Globus pallidus (tissue), 1 donor: ENCODE results near the gene SLC25A13.
A peak's percentile ranks its signal among the peaks of the same experiment; 100 is the strongest.
"Not testable (repeated sequence)": the region's sequence is repeated elsewhere in the genome, so short reads cannot be mapped to it uniquely, and the experiment has no call there.

Experiments used
- DNase-seq: peaks from one replicate; pipeline ENCODE4 v3.0.0-alpha.2; 2015; ENCODE audit warnings: low spot score

Gene SLC25A13

DNA sequence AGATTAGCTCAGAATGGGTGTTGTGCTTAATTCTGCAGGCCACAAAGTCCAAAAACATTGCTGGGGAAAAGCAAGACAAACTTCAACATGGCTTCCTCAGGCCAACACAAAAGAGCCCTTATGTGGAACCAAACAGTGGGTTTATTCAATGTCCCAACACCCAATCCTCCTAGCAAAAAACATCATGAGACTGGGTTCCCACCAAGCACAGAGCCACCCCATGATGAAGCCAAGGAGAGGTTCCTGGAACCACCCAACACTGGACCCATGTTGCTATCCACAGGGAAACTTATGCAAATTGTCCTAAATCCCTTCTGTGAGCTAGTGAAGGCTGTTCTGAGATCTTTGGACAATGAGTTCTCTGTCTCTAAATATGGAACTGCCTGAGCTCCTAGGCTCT lies 24.0 kb downstream of the SLC25A13 start:
- peak; percentile 98 for DNase-seq

DNA sequence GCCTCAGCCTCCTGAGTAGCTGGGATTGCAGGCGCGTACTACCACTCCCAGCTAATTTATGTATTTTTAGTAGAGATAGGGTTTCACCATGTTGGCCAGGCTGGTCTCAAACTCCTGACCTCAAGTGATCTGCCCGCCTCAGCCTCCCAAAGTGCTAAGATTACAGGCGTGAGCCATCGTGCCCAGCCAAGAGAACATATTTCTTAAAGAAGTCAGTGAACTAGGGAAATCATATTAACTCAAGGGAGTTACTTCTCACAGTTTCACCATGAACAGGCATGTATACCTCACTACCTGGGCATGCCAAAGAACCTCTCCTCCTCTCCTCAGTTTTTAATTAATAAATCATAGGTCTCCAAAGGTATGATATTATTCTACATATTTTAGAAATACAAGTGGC lies 24.5 kb downstream of the SLC25A13 start:
- DNase-seq: not testable (repeated sequence)

- not testable (repeated sequence) for DNase-seq
Measured at GRCh38 chr7:96293911-96294310, 28.0 kb downstream of the SLC25A13 start.

DNA sequence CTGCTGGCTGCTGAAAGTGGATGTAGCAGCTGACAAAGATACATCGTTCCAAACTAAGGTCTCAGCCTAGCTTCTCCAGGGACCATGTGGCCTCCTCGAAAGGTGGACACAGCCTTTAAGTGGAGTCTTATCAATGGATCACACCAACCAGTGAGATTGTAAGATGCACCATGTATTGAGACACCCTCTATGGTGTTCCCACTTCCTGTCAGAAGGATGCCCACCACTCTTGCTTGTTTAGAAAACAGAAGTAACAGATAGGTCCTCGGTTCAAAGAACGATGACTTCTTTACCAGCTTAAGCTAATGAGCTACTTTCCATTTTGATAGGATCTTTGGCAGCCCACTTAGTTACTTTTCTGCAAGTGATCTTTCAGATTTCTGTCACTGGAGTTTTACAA lies 34.3 kb downstream of the SLC25A13 start:
- DNase-seq: no peak

GRCh38 chr7:96287132-96287531 lies 34.8 kb downstream of the SLC25A13 start:
- no peak for DNase-seq

GRCh38 chr7:96285579-96285978 lies 36.3 kb downstream of the SLC25A13 start:
- DNase-seq: no peak

DNA sequence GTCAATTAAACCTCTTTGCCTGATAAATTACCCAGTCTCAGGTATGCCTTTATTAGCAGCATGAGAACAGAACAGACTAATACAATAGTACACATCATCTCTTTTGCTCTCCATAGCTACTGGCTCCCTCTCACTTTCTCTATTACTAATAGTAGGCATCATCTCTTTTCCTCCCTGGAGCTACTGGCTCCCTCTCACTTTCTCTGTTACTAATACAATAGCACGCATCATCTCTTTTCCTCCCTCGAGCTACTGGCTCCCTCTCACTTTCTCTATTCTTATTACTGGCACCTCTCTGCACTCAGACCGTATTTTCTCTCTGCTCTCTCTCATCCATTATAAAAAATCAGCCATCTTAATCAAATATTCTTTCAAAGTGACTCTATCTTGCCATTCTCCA lies 37.1 kb downstream of the SLC25A13 start:
- DNase-seq: no peak

DNA sequence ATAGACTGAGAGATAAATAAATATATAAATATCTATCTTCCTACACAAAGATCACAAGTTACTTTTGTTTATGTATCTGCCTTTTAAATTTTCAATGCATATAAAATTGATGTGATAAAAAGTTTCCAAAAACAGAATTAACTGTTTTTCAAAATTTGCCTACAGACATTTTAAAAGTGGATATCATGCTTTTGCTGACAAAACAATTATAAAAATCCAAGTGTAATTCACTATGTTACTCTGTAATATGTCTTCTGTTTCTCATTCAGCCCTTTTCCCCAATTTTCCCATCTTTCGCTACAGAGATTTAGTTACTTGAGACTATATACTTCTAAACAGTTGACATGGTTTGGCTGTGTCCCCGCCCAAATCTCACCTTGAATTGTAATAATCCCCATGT lies 37.7 kb downstream of the SLC25A13 start:
- no peak for DNase-seq

DNA sequence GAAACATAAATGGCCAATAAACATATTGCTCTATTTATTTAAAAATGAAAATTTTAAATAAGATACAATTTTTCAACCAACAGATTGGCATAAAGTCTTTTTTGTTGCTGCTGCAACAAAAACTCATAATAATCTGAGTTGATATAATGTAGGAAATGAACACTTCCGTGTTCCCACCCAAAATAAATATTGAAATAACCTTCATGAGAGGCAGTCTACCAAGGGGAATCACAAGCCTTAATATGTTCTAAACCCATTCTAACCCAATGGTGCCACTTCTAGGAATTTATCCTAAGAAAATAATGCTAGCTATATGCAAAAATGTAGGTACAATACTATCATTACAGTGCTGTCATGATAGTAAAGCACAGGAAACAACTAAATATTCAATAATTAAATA lies 39.1 kb downstream of the SLC25A13 start:
- DNase-seq: no peak

- DNase-seq: no peak
Measured at GRCh38 chr7:96277921-96278320, 44.0 kb downstream of the SLC25A13 start.

GRCh38 chr7:96276019-96276418 lies 45.9 kb downstream of the SLC25A13 start:
- no peak for DNase-seq

- no peak for DNase-seq
Measured at GRCh38 chr7:96273716-96274115, 48.2 kb downstream of the SLC25A13 start.

- no peak for DNase-seq
Measured at GRCh38 chr7:96269246-96269994, 52.5 kb downstream of the SLC25A13 start.

GRCh38 chr7:96266580-96266979 lies 55.3 kb downstream of the SLC25A13 start:
- no peak for DNase-seq

DNA sequence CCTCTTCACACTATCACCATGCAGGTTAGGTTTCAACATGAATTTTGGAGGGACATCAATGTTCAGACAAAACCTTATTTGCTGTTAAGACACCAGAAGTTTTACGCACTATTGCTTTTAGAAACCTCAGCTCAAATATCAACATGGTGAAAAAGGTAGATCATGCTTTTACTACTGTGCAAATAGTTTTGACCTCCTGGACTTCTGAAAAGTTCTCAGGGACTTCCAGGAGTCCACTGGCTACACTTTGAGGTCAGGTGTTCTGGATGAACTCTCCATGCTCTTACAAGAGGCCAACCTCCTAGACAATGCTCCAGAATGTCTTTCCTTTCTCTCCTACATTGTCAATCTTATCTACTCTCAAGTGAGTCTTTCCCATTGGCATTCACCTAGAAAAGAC lies 55.9 kb downstream of the SLC25A13 start:
- DNase-seq: no peak

DNA sequence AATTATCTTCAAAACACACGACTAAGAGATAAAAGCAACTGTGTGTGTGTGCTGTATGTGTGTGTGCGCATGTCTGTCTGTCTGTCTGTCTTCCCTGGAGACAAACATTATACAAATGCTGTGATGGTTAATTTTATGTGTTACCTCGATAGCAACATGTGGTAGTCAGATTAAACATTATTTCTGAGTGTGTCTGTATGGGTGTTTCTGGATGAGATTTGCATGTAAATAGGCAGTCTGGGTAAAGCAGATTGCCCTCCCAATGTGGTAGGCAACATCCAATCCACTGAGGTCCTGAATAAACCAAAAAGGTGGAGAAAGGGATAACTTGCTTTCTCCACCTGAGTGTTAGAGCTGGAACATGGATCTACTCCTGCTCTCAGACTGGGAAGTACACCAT lies 67.9 kb downstream of the SLC25A13 start:
- no peak for DNase-seq

GRCh38 chr7:96253441-96253840 lies 68.5 kb downstream of the SLC25A13 start:
- DNase-seq: no peak

- no peak for DNase-seq
Measured at GRCh38 chr7:96250776-96251361, 71.0 kb downstream of the SLC25A13 start.

DNA sequence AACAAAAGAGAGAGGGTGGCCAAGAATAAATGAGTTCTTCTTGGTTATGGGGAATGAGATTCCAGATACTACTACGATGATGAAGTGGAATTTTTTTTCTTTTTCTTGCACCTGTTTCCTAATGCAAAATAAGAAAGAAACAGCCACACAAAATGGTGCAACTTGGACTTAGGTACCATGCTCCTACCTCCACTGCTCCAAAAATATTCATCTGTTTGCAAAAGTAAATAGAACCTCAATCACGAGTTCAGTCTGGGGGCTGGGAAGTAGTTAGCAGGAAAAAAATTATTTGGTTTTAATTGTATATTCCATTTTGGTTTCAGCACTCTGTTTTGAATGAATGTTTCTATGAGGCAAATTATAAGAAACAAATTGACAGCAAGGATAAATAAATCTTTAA lies 73.5 kb downstream of the SLC25A13 start:
- DNase-seq: no peak

GRCh38 chr7:96246919-96247318 lies 75.0 kb downstream of the SLC25A13 start:
- DNase-seq: no peak

DNA sequence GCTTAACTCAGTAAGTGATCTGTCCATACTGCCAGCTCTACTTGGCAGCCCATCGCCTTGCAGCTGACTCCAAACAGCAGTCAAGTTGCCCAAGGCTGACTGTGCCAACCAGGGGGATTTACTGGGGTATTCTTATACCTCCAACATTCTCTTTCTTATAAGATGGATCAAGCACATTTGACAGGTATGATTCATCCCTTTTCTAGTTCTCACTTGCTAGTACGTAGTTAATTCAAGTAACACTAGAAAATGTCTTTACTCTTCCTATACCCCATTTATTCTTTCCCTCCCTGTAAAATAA lies 77.0 kb downstream of the SLC25A13 start:
- DNase-seq: no peak

GRCh38 chr7:96244244-96244991 lies 77.5 kb downstream of the SLC25A13 start:
- DNase-seq: no peak

DNA sequence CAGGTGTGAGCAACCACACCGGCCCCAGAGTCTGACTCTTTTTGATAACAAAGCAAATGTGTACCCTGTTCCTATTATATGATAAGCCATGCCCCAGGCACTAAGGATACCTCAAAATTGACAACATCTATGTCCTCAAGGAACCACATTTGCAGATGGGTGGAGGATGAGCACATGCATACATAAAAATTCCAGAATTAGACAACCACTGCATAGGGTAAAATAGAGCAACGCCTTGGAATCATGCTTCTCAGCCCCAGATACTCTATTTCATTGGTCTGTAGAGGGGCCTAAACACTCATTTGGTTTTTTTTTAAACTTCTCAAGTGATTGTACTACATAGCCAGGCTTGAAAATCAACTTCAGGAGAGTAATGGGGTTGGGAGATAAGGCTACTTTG lies 78.7 kb downstream of the SLC25A13 start:
- DNase-seq: no peak
